Fibroblast of lung (primary cell): ENCODE measurements around the gene PPIF. TPM values are rescaled to one million over a fixed set of nuclear protein-coding genes. Genes with fewer than 3 reads are reported as not detected.
A peak's percentile ranks its signal among the peaks of the same experiment; 100 is the strongest.
"Not testable (repeated sequence)": the region's sequence is repeated elsewhere in the genome, so short reads cannot be mapped to it uniquely, and the experiment has no call there.

Experiments used
- DNase-seq, 2 donors: peaks; one replicate each; pipeline versions ENCODE4 v3.0.0 to v3.0.0-alpha.2; 2010; ENCODE audit warnings: low read depth in 2 of 2
- H2AFZ ChIP-seq: 2 replicates; pipeline ENCODE4 v1.5.1; 2012; ENCODE audit warnings: low read length, control low read depth, inconsistent platforms
- H3K27ac ChIP-seq: 2 replicates; pipeline ENCODE4 v1.5.1; 2011; ENCODE audit warnings: low read length, control low read depth; ENCODE audit not compliant: insufficient read depth
- H3K27me3 ChIP-seq: 2 replicates; pipeline ENCODE4 v1.5.1; 2011; ENCODE audit warnings: mild to moderate bottlenecking, low read length; ENCODE audit not compliant: control insufficient read depth, insufficient read depth
- H3K36me3 ChIP-seq: 2 replicates; pipeline ENCODE4 v1.5.1; 2011; ENCODE audit warnings: low read length; ENCODE audit not compliant: control insufficient read depth, insufficient read depth
- H3K4me1 ChIP-seq: 2 replicates; pipeline ENCODE4 v1.5.1; 2011; ENCODE audit warnings: low read length; ENCODE audit not compliant: control insufficient read depth, insufficient read depth; ENCODE audit errors: extremely low read depth
- H3K4me2 ChIP-seq: 2 replicates; pipeline ENCODE4 v1.5.1; 2011; ENCODE audit warnings: low read length, control low read depth; ENCODE audit not compliant: insufficient read depth; ENCODE audit errors: extremely low read depth
- H3K4me3 ChIP-seq, 4 experiments: fragments of 200-600 bp in 1 of 4; sonication (generic) in 1 of 4; replicated peaks in 1 of 4; 2 replicates each; pipeline ENCODE4 v1.5.1; 2011 to 2016; ENCODE audit warnings: low read length in 4 of 4, low read depth in 3 of 4, mild to moderate bottlenecking in 3 of 4, control low read depth in 2 of 4, inconsistent platforms in 1 of 4, mixed read lengths in 1 of 4; ENCODE audit not compliant: insufficient read depth in 1 of 4; ENCODE audit errors: control extremely low read depth in 1 of 4
- H3K79me2 ChIP-seq: 2 replicates; pipeline ENCODE4 v1.5.1; 2012; ENCODE audit warnings: mild to moderate bottlenecking, low read length, inconsistent platforms; ENCODE audit not compliant: control insufficient read depth, insufficient read depth
- H3K9ac ChIP-seq: 2 replicates; pipeline ENCODE4 v1.5.1; 2011; ENCODE audit warnings: mild to moderate bottlenecking, low read length, control low read depth; ENCODE audit not compliant: insufficient read depth
- H3K9me3 ChIP-seq: 2 replicates; pipeline ENCODE4 v1.5.1; 2012; ENCODE audit warnings: low read depth, low read length; ENCODE audit not compliant: control insufficient read depth, insufficient read depth
- H4K20me1 ChIP-seq: 2 replicates; pipeline ENCODE4 v1.5.1; 2011; ENCODE audit warnings: low read length; ENCODE audit not compliant: control insufficient read depth, insufficient read depth; ENCODE audit errors: extremely low read depth
- CTCF ChIP-seq, 2 donors: IDR thresholded peaks in 1 of 2; conservative IDR thresholded peaks in 1 of 2; 1 replicate in 1 of 2; 2 replicates in 1 of 2; pipeline ENCODE4 v1.5.1; 2011 to 2012; ENCODE audit warnings: low read length in 2 of 2, control low read depth in 1 of 2, inconsistent platforms in 1 of 2, low read depth in 1 of 2, mild to moderate bottlenecking in 1 of 2
- EZH2 ChIP-seq: IDR thresholded peaks from 2 replicates; pipeline ENCODE4 v1.5.1; 2012; ENCODE audit warnings: low read length, control low read depth, mild to moderate bottlenecking; ENCODE audit errors: missing control alignments
- polyA plus RNA-seq, 2 donors: library from polyadenylated mRNA; depleted of rRNA in 1 of 2; stranded (reverse) in 1 of 2; unstranded in 1 of 2; fragments of >200 nt; gene quantifications; 2 replicates each; pipeline ENCODE4 v1.2.1, GENCODE V29; 2011 to 2012; ENCODE audit warnings: missing spikeins in 1 of 2
- total RNA-seq: library from RNA; depleted of rRNA; stranded (reverse); fragments of >200 nt; gene quantifications from 2 replicates; pipeline ENCODE4 v1.2.1, GENCODE V29; 2014

The PPIF gene
- total and polyA plus RNA-seq, 2 donors (not counting 1 experiment from before 2014, with no cell fraction given) = 18.7 to 63.0 TPM

- Histone ChIP-seq H3K27ac (no peak overlapping the region), H3K4me2 (no peak overlapping the region), H3K9me3 (no peaks in the 10 kb centered on the region), H3K36me3 (no peaks in the 10 kb centered on the region), H3K9ac (no peak overlapping the region), H3K27me3 (no peaks in the 10 kb centered on the region), H3K4me1 (peaks cover 2% of the 10 kb centered on the region), H3K79me2 (no peaks in the 10 kb centered on the region), H2AFZ (no peak overlapping the region), H4K20me1 (no peaks in the 10 kb centered on the region), H3K4me3 (no peak overlapping the region)
- no peak for DNase-seq
- TF ChIP-seq EZH2 (no peak), CTCF (conservative IDR thresholded peaks at IDR 0.05 in 1 of 2, IDR thresholded peaks at IDR 0.05 in 1 of 2; ENCODE audit: low read depth in 1 of 2, low read length in 2 of 2) (no peak)
Observed at GRCh38 chr10:79331226-79331625, 16.0 kb upstream of the PPIF start.

GRCh38 chr10:79331709-79332108 is 15.6 kb upstream of the PPIF start:
- Histone ChIP-seq H3K9me3 (no peaks in the 10 kb centered on the region), H3K27me3 (no peaks in the 10 kb centered on the region), H3K4me3 (no peak overlapping the region), H2AFZ (no peak overlapping the region), H3K4me2 (no peak overlapping the region), H3K9ac (no peak overlapping the region), H3K27ac (no peak overlapping the region), H3K36me3 (no peaks in the 10 kb centered on the region), H3K79me2 (no peaks in the 10 kb centered on the region), H4K20me1 (no peaks in the 10 kb centered on the region), H3K4me1 (peaks cover 2% of the 10 kb centered on the region)
- TF ChIP-seq CTCF (conservative IDR thresholded peaks at IDR 0.05 in 1 of 2, IDR thresholded peaks at IDR 0.05 in 1 of 2; ENCODE audit: low read depth in 1 of 2, low read length in 2 of 2) = no peak
- no peak for TF ChIP-seq EZH2
- DNase-seq = peak in 1 of 2 donors; percentile 83

GRCh38 chr10:79332610-79333315 is 14.5 kb upstream of the PPIF start:
- H3K4me1 ChIP-seq, H3K4me3 ChIP-seq, H3K79me2 ChIP-seq, H3K4me2 ChIP-seq, H2AFZ ChIP-seq, DNase-seq, H4K20me1 ChIP-seq, H3K9ac ChIP-seq, H3K36me3 ChIP-seq, H3K27me3 ChIP-seq, H3K9me3 ChIP-seq: not testable (repeated sequence)
- peak overlapping the region; percentile 31 for H3K27ac ChIP-seq
